Hepatocyte (in vitro differentiated cells): ENCODE measurements around the gene NPDC1.

ENCODE experiments used
- CTCF ChIP-seq: fragments of 200-600 bp; sonication (generic); IDR thresholded peaks from 2 replicates; pipeline ENCODE4 v1.5.1; 2016; ENCODE audit warnings: antibody characterized with exemption, mild to moderate bottlenecking; ENCODE audit not compliant: poor library complexity
- EZH2 ChIP-seq: fragments of 200-600 bp; sonication (generic); IDR thresholded peaks from 2 replicates; pipeline ENCODE4 v1.6.1; 2016; ENCODE audit warnings: antibody characterized with exemption, mild to moderate bottlenecking, borderline replicate concordance
- EZH2phosphoT487 ChIP-seq: fragments of 200-600 bp; sonication (generic); IDR thresholded peaks from one replicate; pipeline ENCODE4 v1.6.1; 2018; ENCODE audit warnings: antibody characterized with exemption, mild to moderate bottlenecking, low read depth, moderate library complexity; ENCODE audit not compliant: unreplicated experiment, severe bottlenecking

GRCh38 chr9:137071282-137071681, 25.3 kb upstream of the NPDC1 start:
- TF ChIP-seq CTCF (no peak), EZH2 (no peak), EZH2phosphoT487 (no peak)
